NCI-H146 (cell line): ENCODE data around the gene TRIM63.
"Not testable (repeated sequence)": the region's sequence is repeated elsewhere in the genome, so short reads cannot be mapped to it uniquely, and the experiment has no call there.

Experiments
- DNase-seq: peaks from one replicate; lab custom pipeline; 2025; lab: John Stamatoyannopoulos, UW

Gene TRIM63

DNA sequence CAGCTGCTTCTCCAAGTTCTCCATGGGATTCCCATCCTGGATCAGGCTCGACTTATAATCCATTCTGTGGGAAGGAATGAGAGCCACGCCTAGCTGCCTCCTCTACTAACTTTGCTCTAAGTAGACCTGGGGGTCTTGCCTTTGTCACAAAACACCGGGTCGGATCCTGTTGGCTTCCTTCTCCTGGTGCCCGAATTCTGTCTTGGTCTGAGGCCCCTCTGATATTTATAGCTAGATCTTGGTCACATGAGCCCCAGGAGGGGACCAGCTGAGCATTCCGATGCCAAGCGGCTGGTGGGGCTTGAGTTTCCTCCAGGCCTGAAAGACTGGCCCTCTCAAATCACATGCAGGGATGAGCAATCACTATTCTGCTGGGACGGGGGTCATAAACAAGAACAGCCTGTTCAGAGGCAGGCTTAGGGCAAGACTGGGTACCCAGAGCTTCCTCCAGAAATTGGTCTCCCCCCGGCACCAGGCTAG lies at the start of gene TRIM63:
TSS of gene TRIM63 (minus strand) at position 199 of the 480 bp plus-strand sequence. CDS start at position 63, 136 bp downstream.
- no peak for DNase-seq

DNA sequence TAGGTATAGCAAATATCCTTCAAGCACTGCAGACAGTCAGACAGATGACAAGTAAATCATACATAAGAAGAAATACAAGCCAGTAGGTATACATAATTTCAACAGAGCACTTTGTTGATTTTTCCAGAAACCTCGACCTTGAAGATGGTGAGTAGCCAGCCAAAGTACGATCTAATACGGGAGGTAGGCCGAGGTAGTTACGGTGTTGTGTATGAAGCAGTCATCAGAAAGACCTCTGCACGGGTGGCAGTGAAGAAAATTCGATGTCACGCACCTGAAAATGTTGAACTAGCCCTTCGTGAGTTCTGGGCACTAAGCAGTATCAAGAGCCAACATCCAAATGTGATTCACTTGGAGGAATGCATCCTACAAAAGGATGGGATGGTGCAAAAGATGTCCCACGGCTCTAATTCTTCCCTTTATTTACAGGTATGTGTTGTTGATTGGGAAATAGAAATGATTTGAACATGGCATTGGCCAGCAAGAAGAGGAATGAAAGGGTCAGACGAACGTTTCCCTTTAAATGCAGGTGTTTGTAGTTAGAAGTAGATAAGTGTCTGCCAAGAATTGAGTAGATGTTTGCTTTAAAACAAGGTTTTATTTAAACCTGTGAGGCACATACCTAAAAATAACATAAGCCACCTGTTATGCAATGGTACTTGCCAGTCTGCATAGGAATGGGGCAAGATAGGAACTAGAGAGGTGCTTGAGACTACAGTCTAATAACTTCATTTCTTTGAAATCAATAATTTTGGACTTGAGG lies 46.9 kb upstream of the TRIM63 start:
- DNase-seq, result no peak

DNA sequence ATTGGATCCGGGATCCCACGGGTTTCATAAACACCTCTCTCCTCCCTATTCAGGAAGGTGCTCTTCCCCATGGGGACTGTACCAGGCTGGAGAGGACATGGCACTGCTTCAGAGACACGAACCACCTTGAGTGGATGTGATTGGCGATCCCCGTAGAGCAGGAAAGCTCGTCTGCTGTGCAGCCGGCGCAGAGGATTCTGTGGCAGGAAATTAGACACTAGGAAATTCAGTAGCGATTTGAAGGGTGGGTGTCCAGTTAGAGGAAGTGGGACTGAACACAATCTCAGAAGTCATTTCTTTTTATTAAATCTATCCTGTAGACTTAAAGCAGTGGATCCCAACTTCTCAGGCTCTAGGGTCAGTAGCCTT lies 45.0 kb upstream of the TRIM63 start:
- DNase-seq, result peak; percentile 57

- DNase-seq, result peak; percentile 87
Measured at GRCh38 chr1:26111530-26112406, 44.3 kb upstream of the TRIM63 start, which contains the start of gene PDIK1L. PDIK1L (plus strand) TSS chr1:26111824; CDS start chr1:26114309, 2,485 bp downstream.

DNA sequence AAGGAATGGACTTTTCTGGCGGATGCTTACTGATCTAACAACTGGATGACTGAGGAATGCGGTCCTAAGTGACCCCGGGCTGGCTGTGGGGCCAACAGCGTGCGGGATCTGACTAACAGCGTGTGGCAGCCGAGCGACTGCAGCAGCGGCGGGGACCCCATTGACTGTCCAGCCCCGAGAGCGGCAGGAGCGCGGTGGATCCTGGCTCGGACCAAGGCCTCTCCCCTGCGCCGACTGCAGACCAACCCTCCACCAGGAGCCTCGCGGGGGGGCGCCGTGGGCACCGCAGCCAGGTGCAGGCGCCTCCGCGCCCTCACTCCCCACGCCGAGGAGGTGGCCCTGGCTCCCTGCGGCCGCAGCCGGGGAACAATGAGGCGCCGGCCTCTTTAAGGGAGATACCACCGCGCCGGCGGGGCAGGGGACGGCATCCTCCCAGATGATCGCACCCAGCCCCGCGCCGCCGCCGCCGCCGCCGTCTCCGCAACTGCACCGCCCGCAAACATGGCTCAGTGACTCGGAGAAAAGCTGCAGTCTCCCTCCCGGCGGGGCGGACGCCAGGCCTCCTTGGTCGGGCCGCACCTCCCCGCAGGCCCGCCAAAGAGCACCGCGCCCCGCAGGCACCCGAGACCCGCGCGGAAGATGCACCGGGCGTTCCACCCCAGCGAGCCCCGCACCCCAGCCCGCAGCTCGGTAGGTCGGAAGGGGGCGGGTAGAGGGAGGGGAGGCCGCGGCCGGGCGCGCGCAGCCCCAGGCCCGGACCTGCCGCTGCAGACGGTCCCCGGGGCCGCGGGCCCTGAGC lies 43.5 kb upstream of the TRIM63 start:
- peak; percentile 84 for DNase-seq

DNA sequence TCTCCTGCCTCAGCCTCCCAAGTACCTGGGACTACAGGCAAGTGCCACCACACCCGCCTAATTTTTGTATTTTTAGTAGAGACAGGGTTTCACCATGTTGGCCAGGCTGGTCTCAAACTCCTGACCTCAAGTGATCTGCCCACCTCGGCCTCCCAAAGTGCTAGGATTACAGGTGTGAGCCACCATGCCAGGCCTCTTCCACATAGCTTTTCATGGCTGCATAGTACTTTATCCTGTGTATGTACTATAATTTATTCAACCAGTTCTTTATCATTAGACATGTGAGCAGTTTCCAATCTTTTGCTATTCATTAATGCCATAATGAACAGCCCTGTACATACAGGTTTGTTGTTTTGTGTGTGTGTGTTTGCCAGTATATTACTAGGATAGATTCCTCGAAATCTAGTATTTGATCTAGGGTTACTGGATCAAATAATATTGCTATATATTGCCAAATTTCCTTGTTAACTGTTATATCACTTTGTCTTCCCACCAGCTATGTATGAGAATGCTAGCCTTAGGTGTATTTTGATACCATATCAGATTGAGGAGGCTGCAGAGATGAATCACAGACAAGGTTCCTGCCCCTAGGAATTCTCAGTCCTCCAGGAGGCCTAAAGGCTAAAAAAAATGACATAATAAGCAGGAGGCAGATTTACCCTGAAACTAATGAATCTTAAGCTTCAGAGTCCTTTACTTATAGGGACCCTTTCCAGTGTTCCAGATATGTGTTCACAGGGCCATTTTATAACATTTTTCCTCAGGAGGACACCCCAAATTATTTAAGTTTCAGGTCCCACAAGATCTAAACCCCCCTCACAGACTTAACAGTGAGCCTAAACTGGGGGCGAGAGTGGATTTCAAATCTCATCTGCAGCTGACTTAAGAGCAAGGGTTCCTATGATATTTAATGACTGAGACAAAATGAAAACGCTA lies 42.1 kb upstream of the TRIM63 start:
- no peak for DNase-seq

- DNase-seq, result not testable (repeated sequence)
Measured at GRCh38 chr1:26105226-26105548, 37.8 kb upstream of the TRIM63 start.

DNA sequence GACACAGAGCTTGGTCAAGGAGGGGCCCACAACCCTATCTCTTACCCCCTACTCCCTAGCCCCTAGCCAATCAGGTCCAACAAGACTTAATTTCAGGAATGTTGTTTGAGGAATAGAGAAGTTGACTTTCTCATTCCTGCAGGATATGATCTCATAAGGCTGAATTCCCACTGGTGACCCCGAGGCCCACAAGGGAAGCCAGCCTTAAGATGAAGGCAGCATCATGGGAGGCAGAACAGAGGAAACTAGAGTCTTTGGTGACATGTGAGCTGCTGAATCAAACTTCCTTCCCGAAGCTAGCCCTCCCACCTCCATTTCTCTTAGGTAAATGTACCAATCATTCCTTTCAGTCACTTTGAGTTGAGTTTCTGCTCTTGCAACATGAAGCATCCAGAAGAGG lies 35.1 kb upstream of the TRIM63 start:
- DNase-seq, result no peak

- no peak for DNase-seq
Measured at GRCh38 chr1:26102119-26102518, 34.7 kb upstream of the TRIM63 start.

- DNase-seq, result not testable (repeated sequence)
Measured at GRCh38 chr1:26100204-26100603, 32.8 kb upstream of the TRIM63 start.

DNA sequence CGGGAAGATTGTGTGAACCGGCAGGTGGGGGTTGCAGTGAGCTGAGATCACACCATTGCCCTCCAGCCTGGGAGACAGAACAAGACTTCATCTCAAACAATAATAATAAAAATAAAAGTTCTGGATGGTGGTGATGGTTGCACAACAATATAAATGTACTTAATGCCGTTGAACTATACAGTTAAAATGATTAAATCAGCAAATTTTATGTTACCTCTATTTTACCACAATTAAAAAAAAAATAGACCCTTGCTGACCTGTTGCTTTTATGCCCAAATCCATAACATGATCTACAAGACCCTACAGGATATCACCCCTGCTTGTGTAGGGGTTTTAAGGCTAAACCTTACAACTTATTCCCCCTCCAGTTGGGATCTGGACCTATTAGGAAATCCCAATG lies 32.4 kb upstream of the TRIM63 start:
- no peak for DNase-seq

DNA sequence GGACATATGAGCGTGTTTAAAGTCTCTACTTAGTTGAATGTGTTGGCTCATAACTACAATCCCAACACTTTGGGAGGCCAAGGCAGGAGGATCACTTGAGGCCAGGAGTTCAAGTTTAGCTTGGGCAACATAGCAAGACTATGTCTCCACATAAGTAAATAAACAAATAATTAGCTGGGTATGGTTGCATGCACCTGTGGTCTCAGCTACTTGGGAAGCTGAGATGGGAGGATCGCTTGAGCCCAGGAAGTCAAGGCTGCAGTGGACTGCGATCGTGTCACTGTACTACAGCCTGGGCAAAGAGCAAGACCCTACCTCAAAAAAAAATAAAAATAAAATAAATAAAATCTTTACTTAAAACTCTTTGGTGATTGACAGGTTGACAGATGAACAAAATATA lies 31.2 kb upstream of the TRIM63 start:
- DNase-seq, result no peak

- DNase-seq, result no peak
Measured at GRCh38 chr1:26097696-26098095, 30.3 kb upstream of the TRIM63 start.

GRCh38 chr1:26096471-26096870 lies 29.0 kb upstream of the TRIM63 start:
- DNase-seq, result no peak

DNA sequence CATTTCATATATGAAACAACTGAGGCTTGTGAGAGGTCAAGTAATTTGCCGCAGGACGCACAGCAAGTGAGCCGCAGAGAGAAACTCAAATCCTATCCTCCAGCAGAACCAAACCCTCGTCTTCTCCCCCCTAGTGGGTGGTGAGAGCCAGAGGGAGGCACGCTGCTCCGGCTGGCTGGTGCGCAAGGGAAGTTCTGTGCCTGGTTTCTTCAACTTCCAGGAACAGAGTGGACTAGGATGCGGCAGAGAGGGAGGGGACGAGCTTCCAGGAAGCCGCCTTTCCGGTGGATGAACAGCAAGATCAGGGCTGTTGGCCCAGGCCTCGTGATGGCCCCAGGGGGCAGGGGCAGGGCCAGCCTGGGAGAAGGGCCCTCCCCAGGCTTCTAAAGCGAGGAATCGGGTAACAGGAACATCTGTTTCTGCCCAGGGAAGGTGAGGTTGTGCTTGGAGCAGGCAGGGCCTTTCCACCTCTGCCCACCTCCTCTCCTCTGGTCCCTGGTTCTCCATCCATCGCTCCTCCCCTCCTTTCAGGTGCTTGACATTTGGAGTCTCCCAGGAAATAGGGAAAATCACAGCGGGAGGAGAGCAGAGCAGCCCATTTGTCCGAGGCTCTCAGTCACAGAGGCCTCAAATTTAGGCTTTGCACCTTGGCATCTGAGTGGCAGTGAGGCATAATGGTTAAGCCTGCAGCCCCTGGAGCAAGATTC lies 27.4 kb upstream of the TRIM63 start:
- DNase-seq, result peak; percentile 50

DNA sequence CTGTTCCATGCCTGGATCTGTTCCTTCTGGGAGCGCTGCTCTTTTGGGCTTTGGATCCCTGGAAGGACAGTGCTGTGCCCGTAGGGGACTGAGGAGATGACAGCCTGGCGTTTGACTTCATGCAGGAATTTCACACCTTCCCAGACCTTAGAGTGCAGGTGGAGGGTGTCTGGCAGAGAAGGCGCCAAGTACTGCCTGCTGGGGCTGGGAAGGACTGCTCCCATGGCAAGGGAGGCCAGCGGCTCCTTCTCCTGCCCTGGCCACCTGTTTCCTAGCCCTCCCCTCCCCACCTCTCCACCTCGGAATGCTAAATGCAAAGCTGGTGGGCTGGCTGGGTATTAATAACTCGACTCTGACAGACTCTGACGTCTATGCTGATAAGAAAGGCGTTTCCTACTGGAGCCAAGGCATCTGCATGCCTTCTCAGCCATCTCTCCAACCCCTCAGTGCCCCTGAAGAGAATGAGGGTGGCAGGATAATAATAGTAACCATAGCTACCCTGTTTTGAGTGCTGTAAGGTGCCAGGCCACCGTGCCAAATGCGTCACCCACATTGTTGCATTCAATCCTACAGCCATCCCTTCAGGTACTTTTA lies 26.7 kb upstream of the TRIM63 start:
- peak; percentile 1 for DNase-seq

DNA sequence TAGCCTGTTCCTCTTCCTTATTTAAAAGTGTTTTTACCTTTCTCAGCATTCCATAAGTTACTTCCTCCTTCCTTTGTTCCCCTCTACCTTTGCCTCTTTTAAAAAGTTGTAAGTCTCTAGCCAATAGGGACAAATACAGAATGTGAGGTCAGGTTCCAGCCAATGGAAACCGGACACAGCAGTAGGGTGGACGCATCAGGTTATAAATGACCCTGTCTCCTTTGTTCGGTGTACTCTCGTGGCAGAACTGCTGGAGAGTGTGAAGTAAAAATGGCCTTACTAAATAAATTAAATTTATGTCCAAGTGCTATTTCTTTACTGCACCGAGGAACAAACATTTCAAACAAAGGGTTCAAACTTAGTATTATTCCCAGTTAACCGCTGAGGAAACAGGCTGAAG lies 26.1 kb upstream of the TRIM63 start:
- not testable (repeated sequence) for DNase-seq

DNA sequence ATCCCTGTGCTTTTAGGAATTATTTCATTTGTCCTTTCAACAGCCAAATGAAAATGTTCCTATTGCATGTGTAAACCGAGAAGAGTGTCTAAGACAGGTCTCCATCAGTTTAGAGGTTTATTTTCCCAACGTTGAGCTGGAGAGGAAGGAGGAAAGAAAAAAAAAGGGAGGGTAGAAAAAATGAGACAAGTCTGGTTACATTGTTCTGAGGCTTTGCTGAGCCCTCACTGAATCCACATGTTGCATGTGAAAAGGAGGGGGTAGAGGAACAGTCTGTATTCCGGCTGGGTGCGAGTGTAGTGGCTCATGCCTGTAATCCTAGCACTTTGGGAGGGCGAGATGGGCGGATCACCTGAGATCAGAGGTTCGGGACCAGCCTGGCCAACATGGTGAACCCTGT lies 25.0 kb upstream of the TRIM63 start:
- DNase-seq, result no peak

GRCh38 chr1:26090893-26091292 lies 23.5 kb upstream of the TRIM63 start:
- no peak for DNase-seq

DNA sequence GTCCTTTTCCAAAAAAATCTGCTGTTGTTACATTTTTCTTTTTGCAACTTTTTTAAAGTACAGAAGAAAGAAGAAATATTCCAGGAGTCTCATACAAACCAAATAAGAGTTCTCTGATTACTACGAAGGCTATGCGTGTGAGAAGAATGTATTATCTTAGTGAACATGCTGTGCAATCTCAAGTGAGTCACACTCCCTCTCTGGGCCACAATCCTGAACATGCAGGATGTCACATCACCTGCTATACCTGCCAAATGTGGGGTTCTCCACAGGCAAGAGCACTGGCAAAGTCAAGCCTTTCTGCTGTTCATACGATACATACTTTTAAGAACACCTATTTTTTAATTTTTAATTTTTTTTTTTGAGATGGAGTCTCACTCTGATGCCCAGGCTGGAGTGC lies 21.7 kb upstream of the TRIM63 start:
- DNase-seq, result no peak
